CD4-positive, alpha-beta T cell (primary cell): ENCODE results near the gene STAB1. TPM values are rescaled to one million over a fixed set of nuclear protein-coding genes. Genes with fewer than 3 reads are reported as not detected.

Source experiments
- ATAC-seq: fragments of 200-7000 bp; cut with Tn5 transposase; one replicate; pipeline ENCODE4 v1.10.0; 2022; ENCODE audit warnings: mild to moderate bottlenecking; ENCODE audit not compliant: poor library complexity
- CTCF ChIA-PET: fragments of 350-600 bp; sonication (Branson Sonifier 250); formaldehyde crosslinking; loops from one replicate; lab custom pipeline; 2021; ENCODE audit warnings: antibody characterized with exemption, inconsistent platforms; lab: Charles Lee
- POLR2A ChIA-PET: fragments of 350-600 bp; sonication (Branson Sonifier 250); formaldehyde crosslinking; loops from one replicate; lab custom pipeline; 2021; ENCODE audit warnings: antibody characterized with exemption, inconsistent platforms; lab: Charles Lee
- DNase-seq, 14 experiments: peaks; one replicate each; pipeline ENCODE4 v3.0.0-alpha.2; 2013 to 2020; ENCODE audit warnings: mixed read lengths in 2 of 14
- H3K27ac ChIP-seq, 2 donors: one replicate each; pipeline versions ENCODE4 v1.5.1 to v1.7.0; 2013; ENCODE audit warnings: low read length in 2 of 2, low read depth in 1 of 2, mild to moderate bottlenecking in 1 of 2
- H3K27me3 ChIP-seq, 2 experiments: 1 replicate in 1 of 2; 2 replicates in 1 of 2; pipeline versions ENCODE4 v1.6.1 to v1.7.0; 2013; ENCODE audit warnings: low read length in 2 of 2, control low read depth in 1 of 2, mild to moderate bottlenecking in 1 of 2, moderate library complexity in 1 of 2; ENCODE audit not compliant: insufficient read depth in 2 of 2, control insufficient read depth in 1 of 2
- H3K36me3 ChIP-seq: one replicate; pipeline ENCODE4 v1.6.1; 2013; ENCODE audit warnings: low read length, control low read depth; ENCODE audit not compliant: insufficient read depth
- H3K4me1 ChIP-seq: one replicate; pipeline ENCODE4 v1.6.1; 2013; ENCODE audit warnings: low read length, control low read depth; ENCODE audit not compliant: insufficient read depth
- H3K4me3 ChIP-seq: one replicate; pipeline ENCODE4 v1.5.1; 2013; ENCODE audit warnings: mild to moderate bottlenecking, low read length, moderate library complexity
- H3K9me3 ChIP-seq, 2 experiments: 1 replicate in 1 of 2; 2 replicates in 1 of 2; pipeline versions ENCODE4 v1.6.1 to v1.7.0; 2013; ENCODE audit warnings: low read length in 2 of 2, mild to moderate bottlenecking in 2 of 2, control low read depth in 1 of 2, moderate library complexity in 1 of 2; ENCODE audit not compliant: control insufficient read depth in 1 of 2, insufficient read depth in 1 of 2
- H3K27ac Mint-ChIP-seq: one replicate; pipeline ENCODE4 v1.8.0; 2020; ENCODE audit warnings: mixed read lengths
- H3K27me3 Mint-ChIP-seq: one replicate; pipeline ENCODE4 v1.8.0; 2021; ENCODE audit warnings: mixed read lengths
- H3K36me3 Mint-ChIP-seq: one replicate; pipeline ENCODE4 v1.8.0; 2021; ENCODE audit warnings: low read depth, mixed read lengths
- H3K4me1 Mint-ChIP-seq: one replicate; pipeline ENCODE4 v1.8.0; 2021; ENCODE audit warnings: low read depth, mixed read lengths
- H3K4me3 Mint-ChIP-seq: one replicate; pipeline ENCODE4 v1.8.0; 2020; ENCODE audit warnings: mild to moderate bottlenecking, mixed read lengths
- H3K9me3 Mint-ChIP-seq: one replicate; pipeline ENCODE4 v1.8.0; 2020; ENCODE audit warnings: mixed read lengths
- CTCF ChIP-seq: fragments of 200-600 bp; IDR thresholded peaks from one replicate; pipeline ENCODE4 v1.8.0; 2022; ENCODE audit warnings: antibody characterized with exemption, mild to moderate bottlenecking
- intact Hi-C, 2 experiments: fragments of 100-400 bp; cut with DNase I in 1 of 2; cut with micrococcal nuclease in 1 of 2; formaldehyde crosslinking; loops; one replicate each; pipeline versions ENCODE4 v1.15.1 to v1.9.0; 2023 to 2025; cut with DNase I, micrococcal nuclease
- total RNA-seq, 174 experiments: library from RNA in 2 of 174; stranded (reverse) in 2 of 174; gene quantifications; one replicate each; pipeline ENCODE4 v1.2.3 and lab custom pipeline; 2021 to 2026

STAB1 gene
- total RNA-seq, 2 experiments from 2014 or later: 1.5 to 2.5 TPM

GRCh38 chr3:52561028-52561747, 66.0 kb downstream of the STAB1 start:
- intact Hi-C loops: no loop called here
- POLR2A ChIA-PET: no interaction called here
- Mint-ChIP-seq H3K27me3 (no peaks in the 10 kb centered on the region), H3K27ac (no peak overlapping the region), H3K4me1 (no peaks in the 10 kb centered on the region), H3K9me3 (no peaks in the 10 kb centered on the region), H3K36me3 (peaks cover 74% of the 10 kb centered on the region), H3K4me3 (no peak overlapping the region)
- ATAC-seq: no peak
- CTCF ChIA-PET: interaction anchor here (0.6 kb wide), 2 partner anchors 16 to 103 kb away, joined by 3 read pairs; no protein-coding TSS in a partner anchor
- H3K36me3 ChIP-seq: peaks cover 53% of the 10 kb centered on the region
- H3K9me3 ChIP-seq: no peaks in the 10 kb centered on the region
- DNase-seq: no peak
- H3K27me3 ChIP-seq: no peaks in the 10 kb centered on the region
- H3K4me3 ChIP-seq: no peak overlapping the region
- TF ChIP-seq CTCF: no peak
- H3K4me1 ChIP-seq: no peaks in the 10 kb centered on the region
- H3K27ac ChIP-seq: no peak overlapping the region

GRCh38 chr3:52563984-52564383, 68.8 kb downstream of the STAB1 start:
- CTCF ChIA-PET: no interaction called here
- DNase-seq (no peak), ATAC-seq (no peak)
- Mint-ChIP-seq H3K4me3 (no peak overlapping the region), H3K36me3 (peaks cover 58% of the 10 kb centered on the region), H3K4me1 (no peaks in the 10 kb centered on the region), H3K9me3 (no peaks in the 10 kb centered on the region), H3K27ac (no peak overlapping the region), H3K27me3 (no peaks in the 10 kb centered on the region)
- POLR2A ChIA-PET: no interaction called here
- intact Hi-C loops: no loop called here
- Histone ChIP-seq H3K4me1 (no peaks in the 10 kb centered on the region), H3K4me3 (no peak overlapping the region), H3K27me3 (no peaks in the 10 kb centered on the region), H3K27ac (no peak overlapping the region), H3K36me3 (peaks cover 40% of the 10 kb centered on the region), H3K9me3 (no peaks in the 10 kb centered on the region)
- no peak for TF ChIP-seq CTCF

- DNase-seq (no peak), ATAC-seq (no peak)
- no peak for TF ChIP-seq CTCF
- Mint-ChIP-seq H3K4me3 (no peak overlapping the region), H3K4me1 (no peaks in the 10 kb centered on the region), H3K9me3 (no peaks in the 10 kb centered on the region), H3K36me3 (peaks cover 50% of the 10 kb centered on the region), H3K27me3 (no peaks in the 10 kb centered on the region), H3K27ac (no peak overlapping the region)
- intact Hi-C loops: no loop called here
- no peak overlapping the region for H3K4me3 ChIP-seq
- H3K36me3 ChIP-seq: peaks cover 15% of the 10 kb centered on the region
- H3K9me3 ChIP-seq: no peaks in the 10 kb centered on the region
- POLR2A ChIA-PET: no interaction called here
- H3K27me3 ChIP-seq: no peaks in the 10 kb centered on the region
- CTCF ChIA-PET: no interaction called here
- no peak overlapping the region for H3K27ac ChIP-seq
- H3K4me1 ChIP-seq: no peaks in the 10 kb centered on the region
Measured at GRCh38 chr3:52568069-52568468, 72.9 kb downstream of the STAB1 start.
